ENCODE results near the gene OIT3. TPM values are rescaled to one million over a fixed set of nuclear protein-coding genes. Genes with fewer than 3 reads are reported as not detected.

OIT3 gene
- total RNA-seq, 3 donors from 2014 or later, result 0.12 to 0.25 (median 0.17) TPM

DNA sequence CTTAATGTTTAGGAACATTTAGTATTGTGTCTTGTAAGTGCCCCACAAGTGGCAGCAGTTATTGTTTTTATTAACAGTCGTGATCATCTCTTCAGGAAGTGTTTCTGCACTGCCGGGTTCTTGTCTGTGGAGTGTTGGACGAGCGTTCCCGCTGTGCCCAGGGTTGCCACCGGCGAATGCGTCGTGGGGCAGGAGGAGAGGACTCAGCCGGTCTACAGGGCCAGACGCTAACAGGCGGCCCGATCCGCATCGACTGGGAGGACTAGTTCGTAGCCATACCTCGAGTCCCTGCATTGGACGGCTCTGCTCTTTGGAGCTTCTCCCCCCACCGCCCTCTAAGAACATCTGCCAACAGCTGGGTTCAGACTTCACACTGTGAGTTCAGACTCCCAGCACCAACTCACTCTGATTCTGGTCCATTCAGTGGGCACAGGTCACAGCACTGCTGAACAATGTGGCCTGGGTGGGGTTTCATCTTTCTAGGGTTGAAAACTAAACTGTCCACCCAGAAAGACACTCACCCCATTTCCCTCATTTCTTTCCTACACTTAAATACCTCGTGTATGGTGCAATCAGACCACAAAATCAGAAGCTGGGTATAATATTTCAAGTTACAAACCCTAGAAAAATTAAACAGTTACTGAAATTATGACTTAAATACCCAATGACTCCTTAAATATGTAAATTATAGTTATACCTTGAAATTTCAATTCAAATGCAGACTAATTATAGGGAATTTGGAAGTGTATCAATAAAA lies 38.9 kb downstream of the OIT3 start:
- Histone ChIP-seq H3K36me3 (ENCODE audit: low read depth) (no peaks in the 10 kb centered on the region), H3K4me1 (ENCODE audit: low read depth) (no peaks in the 10 kb centered on the region), H3K4me3 (no peak overlapping the region), H3K9me3 (no peaks in the 10 kb centered on the region)
- DNase-seq, result no peak
- no peak for ATAC-seq
- TF ChIP-seq, protein P1, sequence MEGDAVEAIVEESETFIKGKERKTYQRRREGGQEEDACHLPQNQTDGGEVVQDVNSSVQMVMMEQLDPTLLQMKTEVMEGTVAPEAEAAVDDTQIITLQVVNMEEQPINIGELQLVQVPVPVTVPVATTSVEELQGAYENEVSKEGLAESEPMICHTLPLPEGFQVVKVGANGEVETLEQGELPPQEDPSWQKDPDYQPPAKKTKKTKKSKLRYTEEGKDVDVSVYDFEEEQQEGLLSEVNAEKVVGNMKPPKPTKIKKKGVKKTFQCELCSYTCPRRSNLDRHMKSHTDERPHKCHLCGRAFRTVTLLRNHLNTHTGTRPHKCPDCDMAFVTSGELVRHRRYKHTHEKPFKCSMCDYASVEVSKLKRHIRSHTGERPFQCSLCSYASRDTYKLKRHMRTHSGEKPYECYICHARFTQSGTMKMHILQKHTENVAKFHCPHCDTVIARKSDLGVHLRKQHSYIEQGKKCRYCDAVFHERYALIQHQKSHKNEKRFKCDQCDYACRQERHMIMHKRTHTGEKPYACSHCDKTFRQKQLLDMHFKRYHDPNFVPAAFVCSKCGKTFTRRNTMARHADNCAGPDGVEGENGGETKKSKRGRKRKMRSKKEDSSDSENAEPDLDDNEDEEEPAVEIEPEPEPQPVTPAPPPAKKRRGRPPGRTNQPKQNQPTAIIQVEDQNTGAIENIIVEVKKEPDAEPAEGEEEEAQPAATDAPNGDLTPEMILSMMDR (IDR thresholded peaks at IDR 0.05), result no peak
- intact Hi-C loops (cut with DNase I, micrococcal nuclease), result no loop called here

DNA sequence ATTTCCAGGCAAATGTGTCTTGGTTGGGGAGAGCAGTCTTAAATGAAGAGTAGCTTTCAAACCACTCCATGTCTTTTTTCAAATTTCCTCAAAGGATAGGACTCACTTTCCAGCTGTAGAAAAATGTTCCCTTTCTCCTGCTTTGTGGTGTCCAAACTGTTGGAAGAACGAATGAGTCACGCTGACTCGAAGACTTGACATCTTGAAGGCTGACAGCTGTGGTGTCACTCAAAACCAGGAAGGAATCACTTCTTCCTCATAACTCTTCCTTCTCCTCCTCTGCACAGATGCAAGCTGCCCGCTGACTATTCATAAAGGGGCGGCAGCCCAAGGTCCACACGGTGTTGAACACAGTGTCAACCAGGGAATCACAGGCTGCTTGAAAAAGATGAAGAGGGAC lies 41.8 kb downstream of the OIT3 start:
- intact Hi-C loops (cut with DNase I, micrococcal nuclease), result no loop called here
- TF ChIP-seq, protein P1 (IDR thresholded peaks at IDR 0.05), result no peak
- DNase-seq, result no peak
- no peaks in the 10 kb centered on the region for H3K4me1 ChIP-seq (ENCODE audit: low read depth)
- H3K4me3 ChIP-seq, result no peak overlapping the region
- ATAC-seq, result no peak
- H3K9me3 ChIP-seq, result no peaks in the 10 kb centered on the region
- H3K36me3 ChIP-seq (ENCODE audit: low read depth), result no peaks in the 10 kb centered on the region

DNA sequence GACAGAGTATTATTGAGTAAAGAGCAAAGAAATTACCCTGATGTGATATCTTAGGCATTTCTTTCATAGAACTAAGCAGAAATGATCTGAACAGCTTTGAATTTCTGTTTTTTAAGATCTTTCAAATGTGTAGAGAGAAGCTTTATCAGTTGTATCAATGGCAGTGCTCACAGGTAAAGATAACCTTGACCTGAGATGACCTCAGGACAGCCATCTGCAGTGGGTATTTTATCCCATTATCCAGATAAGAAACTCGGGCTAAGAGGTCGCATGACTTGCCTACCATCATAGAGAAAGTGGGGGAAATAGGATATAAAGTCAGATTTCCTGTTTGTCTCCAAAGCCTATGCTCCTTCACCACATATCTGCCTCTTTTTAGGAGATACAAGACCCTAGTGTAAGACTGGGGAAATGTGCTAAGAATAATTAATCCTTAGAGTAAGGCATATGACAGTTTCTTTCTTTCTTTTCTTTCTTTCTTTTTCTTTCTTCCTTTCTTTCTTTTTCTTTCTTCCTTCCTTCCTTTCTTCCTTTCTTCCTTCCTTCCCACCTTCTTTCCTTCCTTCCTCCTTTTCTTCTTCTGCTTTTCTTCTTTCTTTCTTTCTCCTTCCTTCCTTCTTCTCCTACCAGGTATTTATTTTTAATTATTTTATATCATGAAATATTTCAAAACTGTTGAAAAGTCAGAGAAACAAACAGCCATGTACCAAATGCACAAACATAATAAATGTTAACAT lies 50.1 kb downstream of the OIT3 start:
- ATAC-seq, result no peak

DNA sequence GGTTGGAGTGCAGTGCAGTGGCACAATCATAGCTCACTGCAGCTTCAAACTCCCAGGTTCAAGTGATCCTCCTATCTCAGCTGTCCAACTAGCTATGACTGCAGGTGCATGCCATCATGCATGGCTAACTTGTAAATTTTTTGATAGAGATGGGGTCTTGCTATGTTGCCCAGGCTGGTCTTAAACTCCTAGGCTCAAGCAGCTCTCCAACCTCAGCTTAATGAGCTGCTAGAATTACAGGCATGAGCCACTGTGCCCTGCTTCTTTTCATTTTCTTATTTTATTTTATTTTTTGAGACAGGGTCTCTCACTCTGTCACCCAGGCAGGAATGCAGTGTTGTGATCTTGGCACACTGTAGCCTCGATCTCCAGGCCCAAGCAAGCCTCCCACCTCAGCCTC lies 53.4 kb downstream of the OIT3 start:
- TF ChIP-seq, protein P1 (IDR thresholded peaks at IDR 0.05), result no peak
- DNase-seq (no peak), ATAC-seq (no peak)
- H3K36me3 ChIP-seq (ENCODE audit: low read depth), result no peaks in the 10 kb centered on the region
- no peaks in the 10 kb centered on the region for H3K9me3 ChIP-seq
- intact Hi-C loops (cut with DNase I, micrococcal nuclease), result no loop called here
- no peak overlapping the region for H3K4me3 ChIP-seq
- H3K4me1 ChIP-seq (ENCODE audit: low read depth), result no peaks in the 10 kb centered on the region

More for the DNA sequence above, 50.1 kb downstream of the OIT3 start:
- DNase-seq, result no peak
- H3K4me1 ChIP-seq (ENCODE audit: low read depth), result no peaks in the 10 kb centered on the region
- H3K36me3 ChIP-seq (ENCODE audit: low read depth), result no peaks in the 10 kb centered on the region
- TF ChIP-seq, protein P1 (IDR thresholded peaks at IDR 0.05), result no peak
- H3K4me3 ChIP-seq, result no peak overlapping the region
- H3K9me3 ChIP-seq, result no peaks in the 10 kb centered on the region
- intact Hi-C loops (cut with DNase I, micrococcal nuclease), result no loop called here

DNA sequence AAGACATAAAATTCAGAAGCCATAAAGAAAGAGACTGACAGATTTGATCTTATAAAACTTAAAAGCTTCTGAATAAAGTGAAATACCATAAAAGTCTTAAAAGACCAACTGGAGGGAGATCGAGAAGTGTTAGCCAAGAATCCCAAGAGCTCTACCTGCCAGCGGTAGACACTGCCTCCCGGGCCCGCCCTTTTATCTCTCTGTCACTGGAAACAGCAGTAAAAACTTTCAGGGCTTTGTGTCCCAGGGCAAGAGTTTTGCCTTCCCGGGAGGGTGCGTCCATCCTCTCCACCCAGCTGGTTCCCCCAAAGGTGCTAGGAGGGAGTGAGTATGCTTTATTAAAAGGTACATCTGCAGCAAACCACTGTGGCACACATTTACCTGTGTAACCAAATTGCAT lies 55.2 kb downstream of the OIT3 start:
- ATAC-seq (peak; percentile 63), DNase-seq (peak in 1 of 3 donors; percentile 21)
- Histone ChIP-seq H3K36me3 (ENCODE audit: low read depth) (no peaks in the 10 kb centered on the region), H3K4me3 (no peak overlapping the region), H3K4me1 (ENCODE audit: low read depth) (no peaks in the 10 kb centered on the region), H3K9me3 (no peaks in the 10 kb centered on the region)
- intact Hi-C loops (cut with DNase I, micrococcal nuclease), result no loop called here
- TF ChIP-seq, protein P1 (IDR thresholded peaks at IDR 0.05), result no peak

All from mucosa of descending colon (tissue), 3 donors.